Mesenchymal stem cell (in vitro differentiated cells and primary cell): Measurements from ENCODE around the gene SNRPB2.

Source experiments
- DNase-seq: peaks from one replicate; pipeline ENCODE4 v3.0.0-alpha.2; 2013
- H2AFZ ChIP-seq: one replicate; pipeline ENCODE4 v1.6.1; 2013; ENCODE audit warnings: low read depth, mild to moderate bottlenecking, control low read depth, inconsistent platforms, low read length, moderate library complexity
- H2AK5ac ChIP-seq: 2 replicates; pipeline ENCODE4 v1.6.1; 2013; ENCODE audit warnings: low read length, moderate library complexity, mild to moderate bottlenecking, inconsistent platforms; ENCODE audit not compliant: severe bottlenecking
- H2BK120ac ChIP-seq: one replicate; pipeline ENCODE4 v1.6.1; 2013; ENCODE audit warnings: low read depth, mild to moderate bottlenecking, inconsistent platforms, low read length, moderate library complexity
- H2BK12ac ChIP-seq, 2 experiments: one replicate each; pipeline ENCODE4 v1.6.1; 2013; ENCODE audit warnings: inconsistent platforms in 2 of 2, low read length in 2 of 2, mild to moderate bottlenecking in 2 of 2, moderate library complexity in 2 of 2, control low read depth in 1 of 2
- H2BK15ac ChIP-seq: one replicate; pipeline ENCODE4 v1.6.1; 2013; ENCODE audit warnings: mild to moderate bottlenecking, low read depth, inconsistent platforms; ENCODE audit not compliant: poor library complexity, severe bottlenecking
- H2BK5ac ChIP-seq: 2 replicates; pipeline ENCODE4 v1.6.1; 2013; ENCODE audit warnings: low read depth, mild to moderate bottlenecking, low read length, control low read depth, inconsistent platforms; ENCODE audit not compliant: poor library complexity, severe bottlenecking
- H3K14ac ChIP-seq, 2 experiments: one replicate each; pipeline ENCODE4 v1.6.1; 2013; ENCODE audit warnings: inconsistent platforms in 2 of 2, low read length in 2 of 2, control low read depth in 1 of 2, mild to moderate bottlenecking in 1 of 2, moderate library complexity in 1 of 2
- H3K18ac ChIP-seq, 2 experiments: one replicate each; pipeline ENCODE4 v1.6.1; 2013; ENCODE audit warnings: inconsistent platforms in 2 of 2, low read length in 2 of 2, control low read depth in 1 of 2, low read depth in 1 of 2, mild to moderate bottlenecking in 1 of 2
- H3K23ac ChIP-seq, 2 experiments: one replicate each; pipeline ENCODE4 v1.6.1; 2013; ENCODE audit warnings: inconsistent platforms in 2 of 2, low read length in 2 of 2, mild to moderate bottlenecking in 2 of 2, moderate library complexity in 2 of 2, control low read depth in 1 of 2
- H3K27ac ChIP-seq: 2 replicates; pipeline ENCODE4 v1.5.1; 2013; ENCODE audit warnings: mild to moderate bottlenecking, moderate library complexity, low read length, control low read depth, inconsistent platforms; ENCODE audit not compliant: poor library complexity, severe bottlenecking
- H3K27me3 ChIP-seq, 2 experiments: 2 replicates each; pipeline versions ENCODE4 v1.6.1 to v1.7.0; 2013; ENCODE audit warnings: low read length in 2 of 2, mild to moderate bottlenecking in 2 of 2, moderate library complexity in 2 of 2, control low read depth in 1 of 2, inconsistent platforms in 1 of 2; ENCODE audit not compliant: control insufficient read depth in 1 of 2, insufficient read depth in 1 of 2
- H3K36me3 ChIP-seq, 2 experiments: 2 replicates each; pipeline versions ENCODE4 v1.6.1 to v1.7.0; 2013; ENCODE audit warnings: low read length in 2 of 2, control low read depth in 1 of 2, inconsistent platforms in 1 of 2, low read depth in 1 of 2, mild to moderate bottlenecking in 1 of 2; ENCODE audit not compliant: insufficient read depth in 2 of 2, control insufficient read depth in 1 of 2
- H3K4ac ChIP-seq, 2 experiments: one replicate each; pipeline ENCODE4 v1.6.1; 2013; ENCODE audit warnings: inconsistent platforms in 2 of 2, low read length in 2 of 2, mild to moderate bottlenecking in 2 of 2, moderate library complexity in 2 of 2, control low read depth in 1 of 2, low read depth in 1 of 2
- H3K4me1 ChIP-seq: 2 replicates; pipeline ENCODE4 v1.6.1; 2013; ENCODE audit warnings: low read depth, low read length, control low read depth; ENCODE audit not compliant: control insufficient read depth, insufficient read depth
- H3K4me2 ChIP-seq: 2 replicates; pipeline ENCODE4 v1.6.1; 2013; ENCODE audit warnings: low read length, mild to moderate bottlenecking, inconsistent platforms; ENCODE audit not compliant: poor library complexity, severe bottlenecking
- H3K4me3 ChIP-seq, 2 experiments: 2 replicates each; pipeline versions ENCODE4 v1.5.1 to v1.7.0; 2013; ENCODE audit warnings: low read length in 2 of 2, mild to moderate bottlenecking in 2 of 2, control low read depth in 1 of 2, low read depth in 1 of 2; ENCODE audit not compliant: insufficient read depth in 1 of 2
- H3K79me1 ChIP-seq: replicated peaks from 2 replicates; pipeline ENCODE4 v1.6.1; 2013; ENCODE audit warnings: mild to moderate bottlenecking, control low read depth, low read length, inconsistent platforms; ENCODE audit not compliant: poor library complexity, severe bottlenecking
- H3K9ac ChIP-seq: 2 replicates; pipeline ENCODE4 v1.7.0; 2013; ENCODE audit warnings: mild to moderate bottlenecking, low read length, moderate library complexity
- H3K9me3 ChIP-seq: 2 replicates; pipeline ENCODE4 v1.7.0; 2013; ENCODE audit warnings: mild to moderate bottlenecking, low read length; ENCODE audit not compliant: control insufficient read depth
- H4K8ac ChIP-seq: one replicate; pipeline ENCODE4 v1.6.1; 2013; ENCODE audit warnings: inconsistent platforms, mild to moderate bottlenecking, low read length, moderate library complexity
- H4K91ac ChIP-seq: one replicate; pipeline ENCODE4 v1.6.1; 2013; ENCODE audit warnings: mild to moderate bottlenecking, low read length, inconsistent platforms
- WGBS: methylation state at CpG from one replicate; pipeline ENCODE4 v1.1.7; 2013; ENCODE audit warnings: mixed read lengths; 5-methylcytosine and 5-hydroxymethylcytosine counted together

Gene SNRPB2

DNA sequence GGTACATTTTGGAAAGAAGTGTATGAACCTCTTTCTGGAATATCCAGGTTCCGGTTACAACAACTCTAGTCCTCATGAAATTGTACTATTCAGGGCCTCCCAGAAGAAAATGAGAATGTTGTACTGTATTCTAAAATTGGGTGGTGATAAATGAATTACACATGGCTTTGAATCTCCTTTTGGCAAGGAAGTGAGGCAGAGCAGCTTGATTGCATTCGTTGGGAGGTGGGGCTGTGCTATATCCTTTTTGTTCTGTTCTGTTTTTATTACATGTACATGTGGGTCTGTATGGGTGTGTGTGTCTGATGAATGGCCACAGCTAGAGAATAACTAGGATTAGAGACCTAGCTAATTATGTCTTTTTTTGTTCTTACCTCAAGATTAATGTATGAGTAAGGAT is 37.8 kb upstream of the SNRPB2 start:
- no peak overlapping the region for H2AFZ ChIP-seq
- H3K36me3 ChIP-seq = no peaks in the 10 kb centered on the region
- no peak overlapping the region for H2AK5ac ChIP-seq
- H3K4me1 ChIP-seq = no peaks in the 10 kb centered on the region
- H4K91ac ChIP-seq = no peak overlapping the region
- 54% methylated on average over 1 of the region's 2 CpGs for WGBS
- H3K27ac ChIP-seq = no peak overlapping the region
- peaks cover 0 to 8% of the 10 kb centered on the region in 2 experiments for H3K27me3 ChIP-seq
- no peak overlapping the region for H2BK15ac ChIP-seq
- H3K23ac ChIP-seq = no peak overlapping the region
- H3K4me3 ChIP-seq = no peak overlapping the region
- no peak overlapping the region for H2BK5ac ChIP-seq
- H3K4me2 ChIP-seq = no peak overlapping the region
- no peak overlapping the region for H3K4ac ChIP-seq
- no peaks in the 10 kb centered on the region for H3K9me3 ChIP-seq
- no peak overlapping the region for H4K8ac ChIP-seq
- no peak overlapping the region for H3K9ac ChIP-seq
- H3K18ac ChIP-seq = no peak overlapping the region
- H2BK120ac ChIP-seq = no peak overlapping the region
- no peak for DNase-seq
- no peak overlapping the region for H2BK12ac ChIP-seq
- H3K79me1 ChIP-seq = no peaks in the 10 kb centered on the region
- H3K14ac ChIP-seq = no peak overlapping the region

DNA sequence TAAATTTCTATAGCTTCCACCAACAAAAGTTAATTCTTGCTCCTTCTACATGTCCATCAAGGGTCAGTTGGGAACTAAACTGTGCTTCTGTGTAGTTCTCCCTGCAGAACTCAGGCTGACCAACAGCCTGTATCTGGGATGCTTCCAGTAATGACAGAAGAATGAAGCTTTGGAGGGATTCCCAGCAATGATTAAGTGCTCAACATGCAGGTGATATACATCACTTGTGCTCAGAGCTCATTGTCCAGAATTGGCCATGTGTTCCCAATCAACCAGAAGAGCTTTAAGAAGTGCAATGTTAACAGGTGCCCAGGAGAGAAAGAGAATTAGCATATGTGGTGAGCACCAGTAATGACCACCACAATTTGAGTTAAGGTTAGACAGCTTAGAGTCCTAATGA is 37.4 kb upstream of the SNRPB2 start:
- H3K14ac ChIP-seq = no peak overlapping the region
- no peak overlapping the region for H2AFZ ChIP-seq
- no peak overlapping the region for H3K4me2 ChIP-seq
- no peak overlapping the region for H4K8ac ChIP-seq
- no peak overlapping the region for H2AK5ac ChIP-seq
- no peaks in the 10 kb centered on the region for H3K4me1 ChIP-seq
- H3K18ac ChIP-seq = no peak overlapping the region
- no peak overlapping the region for H2BK5ac ChIP-seq
- no peak for DNase-seq
- no peaks in the 10 kb centered on the region for H3K9me3 ChIP-seq
- H3K36me3 ChIP-seq = no peaks in the 10 kb centered on the region
- no peak overlapping the region for H2BK15ac ChIP-seq
- no peak overlapping the region for H3K27ac ChIP-seq
- H3K9ac ChIP-seq = no peak overlapping the region
- no peak overlapping the region for H3K4ac ChIP-seq
- no peak overlapping the region for H2BK120ac ChIP-seq
- no peak overlapping the region for H2BK12ac ChIP-seq
- H4K91ac ChIP-seq = no peak overlapping the region
- no peak overlapping the region for H3K4me3 ChIP-seq
- H3K27me3 ChIP-seq = peaks cover under 1 to 5% of the 10 kb centered on the region in 2 experiments
- no peaks in the 10 kb centered on the region for H3K79me1 ChIP-seq
- H3K23ac ChIP-seq = no peak overlapping the region

DNA sequence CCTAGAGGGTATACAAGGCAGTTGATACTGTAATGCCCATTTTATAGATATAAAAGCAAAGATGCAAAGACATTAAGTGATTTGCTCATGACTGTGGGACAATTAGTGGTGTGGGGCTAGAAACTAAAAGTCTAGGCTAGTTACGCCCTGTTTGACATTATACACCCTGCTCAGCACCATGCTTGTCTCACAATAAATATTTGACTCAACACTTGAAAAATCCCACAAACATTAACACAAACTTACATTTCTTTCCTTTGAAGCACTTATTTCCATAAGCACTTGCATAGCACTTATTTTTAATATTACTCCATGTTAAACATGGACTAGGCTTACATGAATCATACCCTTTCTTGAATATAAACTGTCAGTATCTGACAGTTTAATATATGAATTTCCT is 36.5 kb upstream of the SNRPB2 start:
- H3K23ac ChIP-seq = no peak overlapping the region
- no peak for DNase-seq
- no peak overlapping the region for H4K91ac ChIP-seq
- H2BK12ac ChIP-seq = no peak overlapping the region
- 76% methylated on average over 1 of the region's 1 CpG for WGBS
- no peaks in the 10 kb centered on the region for H3K4me1 ChIP-seq
- H3K27ac ChIP-seq = no peak overlapping the region
- no peaks in the 10 kb centered on the region for H3K36me3 ChIP-seq
- no peak overlapping the region for H2AK5ac ChIP-seq
- H3K4me3 ChIP-seq = no peak overlapping the region
- H4K8ac ChIP-seq = no peak overlapping the region
- no peak overlapping the region for H3K4me2 ChIP-seq
- no peaks in the 10 kb centered on the region for H3K79me1 ChIP-seq
- no peak overlapping the region for H3K4ac ChIP-seq
- no peak overlapping the region for H3K18ac ChIP-seq
- no peaks in the 10 kb centered on the region for H3K9me3 ChIP-seq
- no peak overlapping the region for H2BK120ac ChIP-seq
- H2BK15ac ChIP-seq = no peak overlapping the region
- H3K27me3 ChIP-seq = peaks cover 3 to 5% of the 10 kb centered on the region in 2 experiments
- H3K14ac ChIP-seq = no peak overlapping the region
- H3K9ac ChIP-seq = no peak overlapping the region
- no peak overlapping the region for H2AFZ ChIP-seq
- H2BK5ac ChIP-seq = no peak overlapping the region

DNA sequence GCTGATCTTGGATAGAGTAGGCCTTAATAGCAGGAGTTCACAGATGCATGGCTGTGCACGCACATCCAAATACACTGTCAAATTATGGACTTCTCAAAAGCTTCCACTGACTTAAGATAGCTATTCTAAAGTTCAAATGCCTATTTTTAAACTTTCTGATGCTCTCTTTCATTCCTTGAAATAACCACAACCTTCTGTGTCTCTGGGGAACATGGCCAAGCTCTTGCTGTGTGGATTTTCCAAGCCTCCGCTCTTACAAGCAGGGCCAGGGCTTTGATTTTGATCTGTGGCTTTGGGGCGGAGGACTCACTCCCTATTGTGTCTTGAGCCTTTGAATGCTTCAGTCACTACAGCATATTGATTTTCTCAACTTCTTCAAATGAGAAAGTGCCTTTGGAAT is 35.7 kb upstream of the SNRPB2 start:
- no peak overlapping the region for H3K9ac ChIP-seq
- no peak overlapping the region for H3K14ac ChIP-seq
- no peak for DNase-seq
- H3K27me3 ChIP-seq = peaks cover 3 to 5% of the 10 kb centered on the region in 2 experiments
- H2AFZ ChIP-seq = no peak overlapping the region
- H3K36me3 ChIP-seq = no peaks in the 10 kb centered on the region
- no peaks in the 10 kb centered on the region for H3K79me1 ChIP-seq
- no peak overlapping the region for H3K23ac ChIP-seq
- no peak overlapping the region for H3K27ac ChIP-seq
- no peak overlapping the region for H2BK5ac ChIP-seq
- H3K9me3 ChIP-seq = no peaks in the 10 kb centered on the region
- no peak overlapping the region for H3K4me3 ChIP-seq
- no peak overlapping the region for H3K4me2 ChIP-seq
- no peak overlapping the region for H4K8ac ChIP-seq
- no peak overlapping the region for H3K4ac ChIP-seq
- H4K91ac ChIP-seq = no peak overlapping the region
- no peak overlapping the region for H2BK15ac ChIP-seq
- H3K18ac ChIP-seq = no peak overlapping the region
- H3K4me1 ChIP-seq = no peaks in the 10 kb centered on the region
- H2BK120ac ChIP-seq = no peak overlapping the region
- H2AK5ac ChIP-seq = no peak overlapping the region
- 79% methylated on average over 2 of the region's 3 CpGs for WGBS
- no peak overlapping the region for H2BK12ac ChIP-seq
